AG04450 (cell line): Measurements from ENCODE around the gene ERAL1. TPM values are rescaled to one million over a fixed set of nuclear protein-coding genes. Genes with fewer than 3 reads are reported as not detected.
"Not testable (repeated sequence)": the region's sequence is repeated elsewhere in the genome, so short reads cannot be mapped to it uniquely, and the experiment has no call there.

Experiments
- CTCF ChIA-PET: fragments of 300-600, 350-600 bp; formaldehyde crosslinking; extraction: SDS; loops from one replicate; lab custom pipeline; 2022; ENCODE audit warnings: antibody characterized with exemption, inconsistent platforms; lab: Charles Lee
- POLR2A ChIA-PET: fragments of 350-600 bp; formaldehyde crosslinking; extraction: SDS; loops from one replicate; lab custom pipeline; 2021; ENCODE audit warnings: antibody characterized with exemption, inconsistent platforms; lab: Yijun Ruan, JAX
- DNase-seq: peaks from one replicate; pipeline ENCODE4 v3.0.0-alpha.2; 2011; ENCODE audit warnings: low read depth, low spot score
- H3K27ac ChIP-seq: one replicate; pipeline ENCODE4 v1.5.1; 2012; ENCODE audit warnings: low read depth, low read length, control low read depth
- H3K27me3 ChIP-seq: one replicate; pipeline ENCODE4 v1.6.0; 2012; ENCODE audit warnings: low read length; ENCODE audit not compliant: control insufficient read depth, insufficient read depth
- H3K4me3 ChIP-seq: 2 replicates; pipeline ENCODE4 v1.5.1; 2011; ENCODE audit warnings: mild to moderate bottlenecking, low read depth, low read length, control low read depth
- H3K9me3 ChIP-seq: 2 replicates; pipeline ENCODE4 v1.5.1; 2012; ENCODE audit warnings: low read length; ENCODE audit not compliant: control insufficient read depth, insufficient read depth
- polyA plus RNA-seq: library from polyadenylated mRNA; depleted of rRNA; stranded (reverse); fragments of >200 nt; gene quantifications from 2 replicates; pipeline ENCODE4 v1.2.3, GENCODE V29; 2011
- TF ChIP-seq, protein P1 (sequence below): IDR thresholded peaks from 2 replicates; pipeline ENCODE4 v1.5.1; 2011; ENCODE audit warnings: low read depth, low read length, control low read depth, inconsistent platforms

ERAL1 gene
- polyA plus RNA-seq, 1 experiment = 45.7 TPM

DNA sequence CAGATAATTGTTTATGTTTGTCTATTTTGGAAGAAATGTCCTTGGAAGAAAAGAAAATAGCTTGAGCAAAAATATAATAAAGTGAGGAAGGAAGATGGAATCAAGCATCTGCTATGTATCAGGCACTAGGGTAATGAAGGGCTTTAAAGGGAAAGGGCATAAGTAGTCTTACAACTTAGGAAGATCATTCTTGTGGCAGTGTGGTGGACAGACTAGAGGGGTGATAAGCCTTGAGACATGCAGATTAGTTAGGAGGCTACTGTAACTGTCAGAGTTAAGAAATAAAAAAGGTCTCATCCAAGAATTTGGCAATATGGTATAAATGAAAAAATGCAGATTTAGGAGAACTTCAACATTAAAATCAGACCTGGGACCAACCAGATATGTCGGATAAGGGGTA lies 27.1 kb upstream of the ERAL1 start:
- TF ChIP-seq, protein P1, sequence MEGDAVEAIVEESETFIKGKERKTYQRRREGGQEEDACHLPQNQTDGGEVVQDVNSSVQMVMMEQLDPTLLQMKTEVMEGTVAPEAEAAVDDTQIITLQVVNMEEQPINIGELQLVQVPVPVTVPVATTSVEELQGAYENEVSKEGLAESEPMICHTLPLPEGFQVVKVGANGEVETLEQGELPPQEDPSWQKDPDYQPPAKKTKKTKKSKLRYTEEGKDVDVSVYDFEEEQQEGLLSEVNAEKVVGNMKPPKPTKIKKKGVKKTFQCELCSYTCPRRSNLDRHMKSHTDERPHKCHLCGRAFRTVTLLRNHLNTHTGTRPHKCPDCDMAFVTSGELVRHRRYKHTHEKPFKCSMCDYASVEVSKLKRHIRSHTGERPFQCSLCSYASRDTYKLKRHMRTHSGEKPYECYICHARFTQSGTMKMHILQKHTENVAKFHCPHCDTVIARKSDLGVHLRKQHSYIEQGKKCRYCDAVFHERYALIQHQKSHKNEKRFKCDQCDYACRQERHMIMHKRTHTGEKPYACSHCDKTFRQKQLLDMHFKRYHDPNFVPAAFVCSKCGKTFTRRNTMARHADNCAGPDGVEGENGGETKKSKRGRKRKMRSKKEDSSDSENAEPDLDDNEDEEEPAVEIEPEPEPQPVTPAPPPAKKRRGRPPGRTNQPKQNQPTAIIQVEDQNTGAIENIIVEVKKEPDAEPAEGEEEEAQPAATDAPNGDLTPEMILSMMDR = no peak
- Histone ChIP-seq H3K27me3 (no peaks in the 10 kb centered on the region), H3K9me3 (no peaks in the 10 kb centered on the region; the same call in 1 of the 2 replicates), H3K4me3 (no peak overlapping the region), H3K27ac (no peak overlapping the region)
- ChIA-PET CTCF (interaction anchor here (0.8 to 1.9 kb wide), 2 partner anchors 14 to 64 kb away, joined by 3 to 9 read pairs; partner anchors contain the start of gene FAM222B), POLR2A (no interaction called here)
- no peak for DNase-seq

GRCh38 chr17:28828294-28829040 lies 26.3 kb upstream of the ERAL1 start:
- H3K27ac ChIP-seq = no peak overlapping the region
- DNase-seq = no peak
- no peak overlapping the region for H3K4me3 ChIP-seq
- POLR2A ChIA-PET = no interaction called here
- no peaks in the 10 kb centered on the region; the same call in 1 of the 2 replicates for H3K9me3 ChIP-seq
- TF ChIP-seq, protein P1 = no peak
- CTCF ChIA-PET = interaction anchor here (0.6 to 0.8 kb wide), 2 partner anchors 14 to 55 kb away, joined by 3 to 4 read pairs; partner anchors contain the start of gene FAM222B
- no peaks in the 10 kb centered on the region for H3K27me3 ChIP-seq

GRCh38 chr17:28834420-28834819 lies 20.4 kb upstream of the ERAL1 start:
- Histone ChIP-seq H3K9me3 (no peaks in the 10 kb centered on the region; the same call in 1 of the 2 replicates), H3K4me3 (no peak overlapping the region), H3K27ac (no peak overlapping the region), H3K27me3 (no peaks in the 10 kb centered on the region)
- no peak for DNase-seq
- ChIA-PET CTCF (no interaction called here), POLR2A (no interaction called here)
- TF ChIP-seq, protein P1 = no peak

- POLR2A ChIA-PET, CTCF ChIA-PET, H3K9me3 ChIP-seq, H3K27me3 ChIP-seq, DNase-seq, H3K4me3 ChIP-seq, H3K27ac ChIP-seq: not testable (repeated sequence)
These were observed 18.3 kb upstream of the ERAL1 start for GRCh38 chr17:28836541-28836940.

DNA sequence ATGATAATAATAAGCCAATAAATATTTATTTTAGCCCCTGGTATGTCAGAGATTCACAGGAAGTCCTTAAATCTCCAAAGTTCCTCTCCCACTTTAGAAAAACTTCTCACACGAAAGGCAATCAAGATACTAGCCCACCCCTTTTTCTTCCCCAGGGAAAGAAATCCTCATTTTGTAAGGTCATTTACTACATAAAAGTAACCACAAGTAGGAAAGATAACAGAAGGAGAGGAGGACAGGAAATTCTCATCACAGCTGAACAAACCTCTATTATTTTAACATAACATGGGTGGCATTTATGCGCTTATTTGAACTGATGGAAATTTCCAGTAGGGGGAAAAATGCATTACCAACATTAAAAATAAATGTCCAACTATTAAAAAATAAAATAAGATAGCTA lies 15.6 kb upstream of the ERAL1 start:
- H3K27ac ChIP-seq = no peak overlapping the region
- no peaks in the 10 kb centered on the region for H3K27me3 ChIP-seq
- POLR2A ChIA-PET = no interaction called here
- no peak overlapping the region for H3K4me3 ChIP-seq
- no peak for DNase-seq
- CTCF ChIA-PET = interaction anchor here (1.8 kb wide), 1 partner anchor 76 kb away, joined by 7 read pairs; no protein-coding TSS in a partner anchor
- TF ChIP-seq, protein P1 = no peak
- H3K9me3 ChIP-seq = no peaks in the 10 kb centered on the region; the same call in 1 of the 2 replicates
